HepG2 (cell line): ENCODE measurements around the gene JUND. TPM values are rescaled to one million over a fixed set of nuclear protein-coding genes. Genes with fewer than 3 reads are reported as not detected.
A peak's percentile ranks its signal among the peaks of the same experiment; 100 is the strongest.

ENCODE experiments used
- ATAC-seq: fragments of 200-7000 bp; cut with Tn5 transposase; 3 replicates; pipeline ENCODE4 v1.9.1; 2020; ENCODE audit warnings: mild to moderate bottlenecking, moderate library complexity
- BruUV-seq: library from RNA; stranded (reverse); fragments of 400-500 nt; replicated peaks from 2 replicates; lab custom pipeline; 2021; lab: Mats Ljungman, UMichigan
- CTCF ChIA-PET: fragments of 300-600 bp; formaldehyde crosslinking; extraction: SDS; loops from one replicate; lab custom pipeline; 2021; ENCODE audit warnings: low total read pairs, inconsistent platforms, low intra/inter-chr PET ratio; lab: Yijun Ruan, JAX
- POLR2A ChIA-PET: fragments of 350-600 bp; sonication (Branson Sonifier 250); formaldehyde crosslinking; loops from one replicate; lab custom pipeline; 2020; ENCODE audit warnings: antibody characterized with exemption, inconsistent platforms; lab: Yijun Ruan, JAX
- DNase-seq: peaks from one replicate; pipeline ENCODE4 v3.0.0-alpha.2; 2015; ENCODE audit warnings: low spot score
- FAIRE-seq: peaks from 3 replicates; lab custom pipeline; 2011; peaks lifted over from hg19 to GRCh38; lab: Jason Lieb, UNC
- H2AFZ ChIP-seq: one replicate; pipeline ENCODE4 v1.6.1; 2011; ENCODE audit warnings: low read length, inconsistent platforms
- H3K27ac ChIP-seq: fragments of 300-600 bp; 3 replicates; pipeline ENCODE4 v1.8.0; 2011; ENCODE audit warnings: mixed run types, mild to moderate bottlenecking, mixed read lengths, low read length, inconsistent platforms; ENCODE audit not compliant: insufficient read depth; ENCODE audit errors: extremely low read length
- H3K27me3 ChIP-seq, 2 experiments: fragments of 200-600 bp in 1 of 2; 2 replicates in 1 of 2; 3 replicates in 1 of 2; pipeline versions ENCODE4 v1.6.0 to v1.8.0; 2011; ENCODE audit warnings: low read length in 2 of 2, mild to moderate bottlenecking in 2 of 2, moderate library complexity in 2 of 2, inconsistent platforms in 1 of 2; ENCODE audit not compliant: insufficient read depth in 2 of 2, control insufficient read depth in 1 of 2
- H3K36me3 ChIP-seq, 2 experiments: fragments of 200-600 bp in 1 of 2; replicated peaks in 1 of 2; 2 replicates in 1 of 2; 3 replicates in 1 of 2; pipeline versions ENCODE4 v1.5.1 to v1.8.0; 2011; ENCODE audit warnings: low read length in 2 of 2, inconsistent platforms in 1 of 2; ENCODE audit not compliant: insufficient read depth in 2 of 2, control insufficient read depth in 1 of 2
- H3K4me1 ChIP-seq: 2 replicates; pipeline ENCODE4 v1.5.1; 2012; ENCODE audit warnings: low read length, inconsistent platforms; ENCODE audit not compliant: insufficient read depth
- H3K4me2 ChIP-seq: 2 replicates; pipeline ENCODE4 v1.6.0; 2011; ENCODE audit warnings: low read depth, low read length, inconsistent platforms
- H3K4me3 ChIP-seq, 3 experiments: fragments of 200-600 bp in 1 of 3; sonication (generic), shearing (Covaris generic) in 1 of 3; replicated peaks in 1 of 3; 2 replicates each; pipeline ENCODE4 v1.5.1; 2011 to 2016; ENCODE audit warnings: low read length in 3 of 3, inconsistent platforms in 2 of 3, low read depth in 2 of 3, mild to moderate bottlenecking in 2 of 3, control low read depth in 1 of 3, mixed read lengths in 1 of 3; ENCODE audit not compliant: insufficient read depth in 1 of 3
- H3K79me2 ChIP-seq: one replicate; pipeline ENCODE4 v1.6.1; 2011; ENCODE audit warnings: low read length, inconsistent platforms; ENCODE audit not compliant: insufficient read depth
- H3K9ac ChIP-seq: 2 replicates; pipeline ENCODE4 v1.6.0; 2011; ENCODE audit warnings: mild to moderate bottlenecking, low read depth, low read length, inconsistent platforms; ENCODE audit not compliant: insufficient read depth
- H3K9me3 ChIP-seq: 2 replicates; pipeline ENCODE4 v1.5.1; 2012; ENCODE audit warnings: mild to moderate bottlenecking, low read length
- H4K20me1 ChIP-seq: 2 replicates; pipeline ENCODE4 v1.6.0; 2011; ENCODE audit warnings: inconsistent platforms, mild to moderate bottlenecking, low read length, moderate library complexity; ENCODE audit not compliant: insufficient read depth
- ATF4 ChIP-seq, 2 experiments: fragments of 450-650 bp in 1 of 2; sonication (generic) in 1 of 2; formaldehyde crosslinking; IDR thresholded peaks; 2 replicates each; pipeline versions ENCODE4 v1.5.0 to v1.8.0; 2020 to 2022; ENCODE audit warnings: mild to moderate bottlenecking in 1 of 2, missing genetic modification reagents in 1 of 2
- NPAS2 ChIP-seq: sonication (generic); formaldehyde crosslinking; IDR thresholded peaks from 2 replicates; pipeline ENCODE4 v1.8.0; 2022; ENCODE audit warnings: mild to moderate bottlenecking, missing genetic modification reagents, borderline replicate concordance
- RBM39 ChIP-seq: fragments of 200-400 bp; formaldehyde crosslinking; IDR thresholded peaks from one replicate; pipeline ENCODE4 v1.6.1; 2018; ENCODE audit warnings: antibody characterized with exemption, mild to moderate bottlenecking, low read depth, low read length; ENCODE audit not compliant: poor library complexity, severe bottlenecking
- ZNF790 ChIP-seq: sonication (generic); formaldehyde crosslinking; IDR thresholded peaks from 2 replicates; pipeline ENCODE4 v1.8.0; 2022; ENCODE audit warnings: missing genetic modification reagents, mild to moderate bottlenecking, borderline replicate concordance
- WGBS: methylation state at CpG from one replicate; pipeline ENCODE4 v1.1.6; 2017; ENCODE audit warnings: low lambda C conversion rate; 5-methylcytosine and 5-hydroxymethylcytosine counted together
- in situ Hi-C: cut with HindIII; loops from 2 replicates; pipeline ENCODE4 v1.10.0; 2017; ENCODE audit warnings: low pct_unique_long_range_greater_than_20kb; ENCODE audit not compliant: extremely low pct_ligation_motif_present
- intact Hi-C: fragments of 100-400 bp; cut with micrococcal nuclease; formaldehyde crosslinking; loops from one replicate; pipeline ENCODE4 v1.10.0; 2022; ENCODE audit not compliant: unreplicated experiment
- polyA plus RNA-seq, 8 experiments: library from polyadenylated mRNA; depleted of rRNA in 3 of 8; stranded (reverse) in 7 of 8; unstranded in 1 of 8; fragments of >200 nt; fragmentation: Illumina TruSeq in 4 of 8; extraction: Trizol in 4 of 8; gene quantifications; 2 replicates each; pipeline versions ENCODE4 v1.2.1 to v1.2.3, GENCODE V29; 2011 to 2016; ENCODE audit warnings: low read depth in 4 of 8, missing spikeins in 1 of 8, mixed read lengths in 1 of 8; ENCODE audit not compliant: insufficient read depth in 1 of 8
- total RNA-seq, 5 experiments: library from RNA; depleted of rRNA; stranded (reverse); fragments of >200 nt; fragmentation: Illumina TruSeq; extraction: Trizol; gene quantifications; 2 replicates each; pipeline ENCODE4 v1.2.3, GENCODE V29; 2016; ENCODE audit warnings: low read depth in 1 of 5

JUND gene
- total and polyA plus RNA-seq, 2 of the 13 experiments (the other 11 are each of a cell fraction or from before 2014, with no cell fraction given), result 41.2 to 59.8 TPM

- no peak for DNase-seq
- FAIRE-seq, result peak; percentile 30
- Histone ChIP-seq H4K20me1 (no peaks in the 10 kb centered on the region), H3K36me3 (no peaks in the 10 kb centered on the region), H3K4me1 (peaks cover 83% of the 10 kb centered on the region), H3K4me3 (peak overlapping the region in 1 of 3 experiments; percentile 80; a peak in 1 of 6 replicates), H3K79me2 (peaks cover 23% of the 10 kb centered on the region), H3K27ac (peak overlapping the region; percentile 92), H3K4me2 (peak overlapping the region; percentile 81), H3K9ac (peak overlapping the region; percentile 90), H3K9me3 (no peaks in the 10 kb centered on the region), H2AFZ (no peak overlapping the region), H3K27me3 (no peaks in the 10 kb centered on the region)
- TF ChIP-seq ZNF790 (CRISPR knock-in tag) (0 out of 2 replicates have a peak, but pooled peaks have one; percentile 28), RBM39 (no peak), NPAS2 (CRISPR knock-in tag) (no peak), ATF4 (CRISPR knock-in tag; IDR thresholded peaks at IDR 0.05) (no peak)
- POLR2A ChIA-PET, result interaction anchor here (0.7 to 11.4 kb wide), 7 partner anchors 8 to 60 kb away, joined by 3 to 278 read pairs (median 9); partner anchors contain the start of genes IQCN and JUND
- in situ Hi-C loops (loop anchor here (5.0 kb wide), 1 partner anchor 44 kb away; no protein-coding TSS in a partner anchor), intact Hi-C loops (loop anchor here (5.0 kb wide), 1 partner anchor 119 kb away; the partner anchor contains the start of gene RAB3A)
- CTCF ChIA-PET, result interaction anchor here (3.5 kb wide), 1 partner anchor 43 kb away, joined by 50 read pairs; no protein-coding TSS in a partner anchor
- no TSS peak for BruUV-seq
- 91% methylated on average over 12 of the region's 14 CpGs for WGBS
- ATAC-seq, result no peak
These were observed 39.7 kb upstream of the JUND start for GRCh38 chr19:18320865-18321733.
